Duodenal mucosa (tissue), 2 donors: ENCODE data around the gene GSTA4.
"Not testable (repeated sequence)": the region's sequence is repeated elsewhere in the genome, so short reads cannot be mapped to it uniquely, and the experiment has no call there.

Experiments used
- H3K27ac ChIP-seq: one replicate; pipeline ENCODE4 v1.7.0; 2013; ENCODE audit warnings: low read depth, low read length
- H3K27me3 ChIP-seq, 2 donors: one replicate each; pipeline ENCODE4 v1.7.0; 2013; ENCODE audit warnings: low read length in 2 of 2, control low read depth in 1 of 2; ENCODE audit not compliant: insufficient read depth in 2 of 2, control insufficient read depth in 1 of 2
- H3K36me3 ChIP-seq, 2 donors: one replicate each; pipeline ENCODE4 v1.7.0; 2013; ENCODE audit warnings: low read length in 2 of 2, control low read depth in 1 of 2; ENCODE audit not compliant: insufficient read depth in 2 of 2, control insufficient read depth in 1 of 2
- H3K4me1 ChIP-seq, 2 donors: one replicate each; pipeline ENCODE4 v1.7.0; 2013; ENCODE audit warnings: low read length in 2 of 2, control low read depth in 1 of 2; ENCODE audit not compliant: insufficient read depth in 2 of 2, control insufficient read depth in 1 of 2
- H3K4me3 ChIP-seq, 2 donors: one replicate each; pipeline ENCODE4 v1.7.0; 2013; ENCODE audit warnings: low read length in 2 of 2, low read depth in 1 of 2
- H3K9ac ChIP-seq, 2 donors: one replicate each; pipeline ENCODE4 v1.7.0; 2013; ENCODE audit warnings: low read length in 2 of 2, low read depth in 1 of 2
- H3K9me3 ChIP-seq, 2 donors: one replicate each; pipeline ENCODE4 v1.7.0; 2013; ENCODE audit warnings: low read length in 2 of 2, control low read depth in 1 of 2; ENCODE audit not compliant: control insufficient read depth in 1 of 2

The GSTA4 gene, protein sequence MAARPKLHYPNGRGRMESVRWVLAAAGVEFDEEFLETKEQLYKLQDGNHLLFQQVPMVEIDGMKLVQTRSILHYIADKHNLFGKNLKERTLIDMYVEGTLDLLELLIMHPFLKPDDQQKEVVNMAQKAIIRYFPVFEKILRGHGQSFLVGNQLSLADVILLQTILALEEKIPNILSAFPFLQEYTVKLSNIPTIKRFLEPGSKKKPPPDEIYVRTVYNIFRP

GRCh38 chr6:52995089-52995912, at the start of gene GSTA4:
Gene GSTA4 (minus strand): TSS chr6:52995284. CDS start chr6:52994243, 1,041 bp downstream.
- not testable (repeated sequence) for H3K36me3 ChIP-seq, H3K27me3 ChIP-seq, H3K9me3 ChIP-seq
- H3K4me3 ChIP-seq = peak within 1 kb of the TSS; percentile 92 to 98
- H3K27ac ChIP-seq = peak within 1 kb of the TSS; percentile 89
- peaks cover 3 to 13% of the 10 kb centered on the region in 2 donors for H3K4me1 ChIP-seq
- H3K9ac ChIP-seq = peak within 1 kb of the TSS; percentile 79 to 89

DNA sequence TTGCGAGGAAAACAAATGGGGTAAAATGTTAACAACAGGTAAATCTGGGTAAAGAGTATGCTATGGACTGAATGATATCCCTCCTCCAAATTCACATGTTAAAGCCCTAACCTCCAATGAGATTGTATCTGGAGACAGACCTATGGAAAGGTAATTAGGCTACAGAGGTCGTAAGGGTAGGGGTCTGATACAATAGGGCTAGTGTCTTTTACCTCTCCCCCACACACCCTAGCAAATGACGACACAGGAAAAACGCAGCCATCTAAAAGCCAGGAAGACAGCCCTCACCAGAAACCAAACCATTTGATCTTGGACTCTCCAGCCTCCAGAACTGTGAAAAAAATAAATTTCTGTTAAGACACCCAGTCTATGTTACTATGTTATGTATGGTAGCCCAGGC, 49.5 kb upstream of the GSTA4 start:
- Histone ChIP-seq H3K4me3 (no peak overlapping the region), H3K9ac (no peak overlapping the region), H3K36me3 (peaks cover 15 to 21% of the 10 kb centered on the region in 2 donors), H3K4me1 (peaks cover 4 to 12% of the 10 kb centered on the region in 2 donors), H3K9me3 (no peaks in the 10 kb centered on the region), H3K27me3 (no peaks in the 10 kb centered on the region), H3K27ac (no peak overlapping the region)

DNA sequence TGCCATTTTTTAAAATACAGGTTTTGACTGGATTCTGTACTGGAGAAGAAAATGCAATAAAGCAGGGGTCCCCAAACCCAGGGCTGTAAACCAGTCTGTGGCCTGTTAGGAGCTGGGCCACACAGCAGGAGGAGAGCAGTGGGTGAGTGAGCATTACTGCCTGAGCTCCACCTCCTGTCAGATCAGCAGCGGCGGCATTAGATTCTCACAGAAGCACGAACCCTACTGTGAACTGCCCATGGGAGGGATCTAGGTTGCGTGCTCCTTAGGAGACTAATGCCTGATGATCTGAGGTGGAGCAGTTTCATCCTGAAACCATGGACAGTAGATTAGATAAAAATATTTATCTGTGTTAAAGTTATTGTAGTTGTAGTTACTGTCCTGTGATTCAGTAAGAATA, 49.0 kb upstream of the GSTA4 start:
- no peak overlapping the region for H3K9ac ChIP-seq
- no peak overlapping the region for H3K27ac ChIP-seq
- H3K4me3 ChIP-seq = no peak overlapping the region

DNA sequence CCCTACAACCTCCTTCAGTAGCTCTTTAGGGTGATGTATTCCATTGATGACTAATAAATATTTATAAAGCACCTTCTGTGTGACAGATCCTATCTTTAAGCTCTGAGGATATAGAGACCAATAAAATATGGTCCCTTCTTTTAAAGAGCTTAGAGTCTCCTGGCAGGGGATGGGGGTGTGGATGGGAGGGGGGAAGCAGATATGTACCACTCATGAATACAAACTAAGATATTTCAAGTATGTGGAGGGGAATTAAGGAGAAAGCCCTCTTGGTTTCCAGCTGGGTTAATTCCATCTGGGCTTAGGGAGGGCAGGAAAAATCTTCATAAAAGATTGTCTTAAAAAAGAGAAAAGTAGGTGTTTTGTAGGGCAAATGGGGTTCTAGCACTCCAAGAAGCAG, 48.5 kb upstream of the GSTA4 start:
- Histone ChIP-seq H3K4me3 (no peak overlapping the region), H3K27ac (no peak overlapping the region), H3K4me1 (peaks cover 4 to 12% of the 10 kb centered on the region in 2 donors), H3K9me3 (no peaks in the 10 kb centered on the region), H3K36me3 (peaks cover 23 to 31% of the 10 kb centered on the region in 2 donors), H3K9ac (no peak overlapping the region), H3K27me3 (no peaks in the 10 kb centered on the region)

More for the DNA sequence above, 49.0 kb upstream of the GSTA4 start:
- Histone ChIP-seq H3K27me3 (no peaks in the 10 kb centered on the region), H3K4me1 (peaks cover 4 to 12% of the 10 kb centered on the region in 2 donors), H3K9me3 (no peaks in the 10 kb centered on the region), H3K36me3 (peaks cover 20 to 26% of the 10 kb centered on the region in 2 donors)

DNA sequence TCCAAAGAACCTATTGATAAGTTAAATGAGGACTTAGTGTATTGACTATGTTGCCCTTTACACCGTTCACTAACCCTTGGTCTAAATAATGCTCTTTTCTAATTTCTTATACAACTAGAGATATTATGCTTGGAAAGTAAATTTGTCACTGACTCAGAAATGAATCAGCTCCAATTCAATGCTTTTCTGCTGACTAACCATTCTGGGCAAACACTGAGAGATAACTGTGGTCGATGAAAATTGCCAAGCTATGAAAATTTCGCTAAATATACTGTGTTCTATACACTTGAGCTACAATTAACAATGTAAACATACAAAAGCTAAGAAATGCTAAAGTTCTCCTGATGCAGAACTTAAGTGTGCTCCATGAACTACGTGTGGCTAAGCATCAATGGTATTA, 47.0 kb upstream of the GSTA4 start:
- Histone ChIP-seq H3K9ac (no peak overlapping the region), H3K4me3 (no peak overlapping the region), H3K9me3 (no peaks in the 10 kb centered on the region), H3K27me3 (no peaks in the 10 kb centered on the region), H3K4me1 (peaks cover 4 to 12% of the 10 kb centered on the region in 2 donors), H3K27ac (no peak overlapping the region), H3K36me3 (peaks cover 23 to 44% of the 10 kb centered on the region in 2 donors)

DNA sequence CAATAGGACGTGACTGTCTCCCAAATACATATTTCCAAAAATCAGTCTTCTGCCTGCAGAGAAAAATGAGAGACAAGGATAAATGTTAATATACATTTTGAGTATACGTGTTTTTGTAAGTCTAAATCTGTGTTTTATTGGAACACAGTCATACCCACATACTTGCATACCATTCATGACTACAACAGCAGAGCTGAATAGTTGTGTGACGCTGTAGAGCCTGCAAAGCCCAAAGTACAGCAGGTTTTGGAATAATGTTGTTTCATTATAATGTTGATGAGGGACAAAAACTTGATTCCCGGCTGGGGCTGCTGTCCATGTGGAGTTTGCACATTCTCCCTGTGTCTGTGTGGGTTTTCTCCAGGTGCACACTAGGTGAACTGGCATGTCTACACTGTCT, 46.3 kb upstream of the GSTA4 start:
- H3K9ac ChIP-seq = no peak overlapping the region
- no peak overlapping the region for H3K4me3 ChIP-seq
- H3K27ac ChIP-seq = no peak overlapping the region

DNA sequence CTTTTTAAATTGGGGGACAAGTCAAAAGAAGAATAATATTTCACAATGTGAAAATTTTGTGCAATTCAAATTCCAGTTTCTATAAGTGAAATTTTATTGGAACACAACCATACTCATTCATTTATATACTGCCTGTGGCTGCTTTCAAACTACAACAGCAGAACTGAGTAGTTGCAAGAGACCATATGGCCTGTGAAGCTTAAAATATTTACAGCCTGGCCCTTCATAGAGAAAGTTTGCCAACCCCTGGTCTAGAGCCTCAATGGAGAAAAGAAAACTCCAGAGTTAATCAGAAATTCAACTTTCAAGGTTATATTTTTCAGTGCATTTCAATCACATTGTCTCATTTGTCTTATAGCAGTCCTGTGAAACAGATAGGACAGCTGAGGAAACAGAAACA, 43.5 kb upstream of the GSTA4 start:
- no peak overlapping the region for H3K4me3 ChIP-seq
- H3K9ac ChIP-seq = no peak overlapping the region
- peaks cover 4 to 12% of the 10 kb centered on the region in 2 donors for H3K4me1 ChIP-seq
- peaks cover 29 to 71% of the 10 kb centered on the region in 2 donors for H3K36me3 ChIP-seq
- no peaks in the 10 kb centered on the region for H3K9me3 ChIP-seq
- no peaks in the 10 kb centered on the region for H3K27me3 ChIP-seq
- no peak overlapping the region for H3K27ac ChIP-seq

More for the DNA sequence above, 46.3 kb upstream of the GSTA4 start:
- Histone ChIP-seq H3K36me3 (peaks cover 23 to 47% of the 10 kb centered on the region in 2 donors), H3K4me1 (peaks cover 4 to 12% of the 10 kb centered on the region in 2 donors), H3K9me3 (no peaks in the 10 kb centered on the region), H3K27me3 (no peaks in the 10 kb centered on the region)

- no peaks in the 10 kb centered on the region for H3K27me3 ChIP-seq
- H3K4me1 ChIP-seq = peaks cover 4 to 13% of the 10 kb centered on the region in 2 donors
- no peaks in the 10 kb centered on the region for H3K9me3 ChIP-seq
- no peak overlapping the region for H3K9ac ChIP-seq
- no peak overlapping the region for H3K27ac ChIP-seq
- H3K36me3 ChIP-seq = peaks cover 32 to 73% of the 10 kb centered on the region in 2 donors
- H3K4me3 ChIP-seq = no peak overlapping the region
Observed at GRCh38 chr6:53038141-53038540, 43.1 kb upstream of the GSTA4 start.

DNA sequence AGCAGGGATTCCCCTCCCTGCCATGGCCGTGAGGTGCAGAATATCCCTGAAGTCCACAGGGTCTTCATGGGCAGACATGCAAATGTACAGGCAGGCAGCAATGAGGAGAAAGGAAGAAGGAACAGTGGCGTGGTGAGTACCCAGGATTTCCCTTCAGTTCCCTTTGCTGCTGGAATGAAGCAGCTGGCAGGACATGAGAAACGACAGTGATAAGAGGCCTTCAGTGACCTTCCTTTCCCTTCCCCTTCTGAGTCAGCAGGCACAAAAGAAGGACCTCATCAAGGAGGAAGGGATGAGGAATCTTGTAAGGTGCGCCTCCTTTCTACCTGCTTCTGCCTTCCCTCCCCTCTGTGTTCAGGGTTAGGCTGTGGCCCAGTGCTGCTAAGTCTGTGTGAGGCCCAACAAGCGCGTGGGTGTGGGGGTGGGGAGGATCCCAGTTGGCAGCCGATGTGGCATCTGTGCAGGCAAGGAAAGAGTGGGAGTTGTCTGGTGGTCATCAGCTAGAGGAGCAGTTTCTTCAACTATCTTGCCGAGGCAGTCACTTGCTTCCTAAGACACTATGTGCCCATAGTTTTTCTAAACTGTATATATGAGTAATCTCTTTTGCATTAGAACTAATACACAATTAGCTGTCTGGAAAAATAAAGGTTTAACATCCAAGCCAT, 40.6 kb upstream of the GSTA4 start:
- Histone ChIP-seq H3K9ac (no peak overlapping the region), H3K27me3 (no peaks in the 10 kb centered on the region), H3K36me3 (peaks cover 34 to 84% of the 10 kb centered on the region in 2 donors), H3K9me3 (no peaks in the 10 kb centered on the region), H3K4me1 (peaks cover 0 to 6% of the 10 kb centered on the region in 2 donors), H3K4me3 (no peak overlapping the region), H3K27ac (no peak overlapping the region)

DNA sequence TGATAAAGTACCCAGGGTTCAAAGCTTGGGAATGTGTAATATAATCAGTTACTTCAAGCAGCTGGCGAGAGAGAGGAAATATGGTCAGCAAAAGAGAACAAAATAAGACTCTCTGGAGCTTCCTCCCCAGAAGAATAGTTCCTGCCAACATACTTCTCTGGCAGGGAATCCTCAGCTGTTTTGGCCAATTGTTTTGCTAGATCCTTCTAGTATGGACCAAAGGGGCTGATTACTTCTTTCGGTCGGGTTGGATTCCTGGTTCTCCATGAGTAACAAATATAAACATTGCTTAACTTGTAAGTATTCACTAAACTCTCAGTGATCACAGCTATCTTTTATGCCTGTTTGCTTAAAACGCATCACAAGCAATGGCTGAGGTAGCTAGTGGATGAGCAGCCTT, 38.7 kb upstream of the GSTA4 start:
- Histone ChIP-seq H3K27ac (no peak overlapping the region), H3K4me3 (no peak overlapping the region), H3K36me3 (peaks cover 23 to 82% of the 10 kb centered on the region in 2 donors), H3K4me1 (peaks cover 0 to 6% of the 10 kb centered on the region in 2 donors), H3K9ac (no peak overlapping the region), H3K9me3 (no peaks in the 10 kb centered on the region), H3K27me3 (no peaks in the 10 kb centered on the region)
